Prostate gland (tissue), 2 donors: Measurements from ENCODE around the gene SMIM14.

Experiments
- POLR2AphosphoS5 ChIP-seq: sonication (generic); formaldehyde crosslinking; IDR thresholded peaks from one replicate; pipeline ENCODE4 v1.6.1; 2017; ENCODE audit warnings: antibody characterized with exemption
- TF ChIP-seq, protein P1 (sequence below), 4 experiments: fragments of 200-600 bp in 2 of 4; fragments of 450-650 bp in 2 of 4; sonication (generic) in 2 of 4; IDR thresholded peaks; 1 replicate in 3 of 4; 2 replicates in 1 of 4; pipeline ENCODE4 v1.5.1; 2016 to 2019; ENCODE audit warnings: antibody characterized with exemption in 4 of 4, mild to moderate bottlenecking in 2 of 4, moderate library complexity in 2 of 4

GRCh38 chr4:39642885-39643552 is 4.4 kb upstream of the SMIM14 start:
- no peak for TF ChIP-seq POLR2AphosphoS5
- TF ChIP-seq, protein P1, sequence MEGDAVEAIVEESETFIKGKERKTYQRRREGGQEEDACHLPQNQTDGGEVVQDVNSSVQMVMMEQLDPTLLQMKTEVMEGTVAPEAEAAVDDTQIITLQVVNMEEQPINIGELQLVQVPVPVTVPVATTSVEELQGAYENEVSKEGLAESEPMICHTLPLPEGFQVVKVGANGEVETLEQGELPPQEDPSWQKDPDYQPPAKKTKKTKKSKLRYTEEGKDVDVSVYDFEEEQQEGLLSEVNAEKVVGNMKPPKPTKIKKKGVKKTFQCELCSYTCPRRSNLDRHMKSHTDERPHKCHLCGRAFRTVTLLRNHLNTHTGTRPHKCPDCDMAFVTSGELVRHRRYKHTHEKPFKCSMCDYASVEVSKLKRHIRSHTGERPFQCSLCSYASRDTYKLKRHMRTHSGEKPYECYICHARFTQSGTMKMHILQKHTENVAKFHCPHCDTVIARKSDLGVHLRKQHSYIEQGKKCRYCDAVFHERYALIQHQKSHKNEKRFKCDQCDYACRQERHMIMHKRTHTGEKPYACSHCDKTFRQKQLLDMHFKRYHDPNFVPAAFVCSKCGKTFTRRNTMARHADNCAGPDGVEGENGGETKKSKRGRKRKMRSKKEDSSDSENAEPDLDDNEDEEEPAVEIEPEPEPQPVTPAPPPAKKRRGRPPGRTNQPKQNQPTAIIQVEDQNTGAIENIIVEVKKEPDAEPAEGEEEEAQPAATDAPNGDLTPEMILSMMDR (IDR thresholded peaks at IDR 0.05), result no peak
